B cell (primary cell): ENCODE results near the gene FASTK. TPM values are rescaled to one million over a fixed set of nuclear protein-coding genes. Genes with fewer than 3 reads are reported as not detected.

Experiments
- ATAC-seq: fragments of 200-7000 bp; cut with Tn5 transposase; one replicate; pipeline ENCODE4 v1.10.0; 2021; ENCODE audit warnings: low read depth, mild to moderate bottlenecking, moderate number of reproducible peaks, moderate library complexity
- CTCF ChIA-PET: fragments of 350-600 bp; sonication (Branson Sonifier 250); formaldehyde crosslinking; loops from one replicate; lab custom pipeline; 2021; ENCODE audit warnings: antibody characterized with exemption, inconsistent platforms; lab: Charles Lee
- POLR2A ChIA-PET: fragments of 350-600 bp; sonication (Branson Sonifier 250); formaldehyde crosslinking; loops from one replicate; lab custom pipeline; 2021; ENCODE audit warnings: antibody characterized with exemption; lab: Charles Lee
- DNase-seq: peaks from one replicate; pipeline ENCODE4 v3.0.0; 2013
- H2AFZ ChIP-seq: 2 replicates; pipeline ENCODE4 v1.6.1; 2012; ENCODE audit warnings: mild to moderate bottlenecking, low read depth, low read length; ENCODE audit not compliant: insufficient read depth, poor library complexity, severe bottlenecking
- H3K27ac ChIP-seq, 2 donors: 1 replicate in 1 of 2; 2 replicates in 1 of 2; pipeline ENCODE4 v1.5.1; 2012 to 2013; ENCODE audit warnings: low read length in 2 of 2, mild to moderate bottlenecking in 2 of 2, moderate library complexity in 1 of 2
- H3K27me3 ChIP-seq, 4 experiments: fragments of 200-600 bp in 1 of 4; sonication (generic) in 1 of 4; replicated peaks in 1 of 4; 1 replicate in 2 of 4; 2 replicates in 2 of 4; pipeline versions ENCODE4 v1.6.1 to v1.7.0; 2013 to 2016; ENCODE audit warnings: low read length in 3 of 4, mild to moderate bottlenecking in 2 of 4, mixed read lengths in 1 of 4, moderate library complexity in 1 of 4; ENCODE audit not compliant: insufficient read depth in 4 of 4, control insufficient read depth in 3 of 4; ENCODE audit errors: control extremely low read depth in 1 of 4
- H3K36me3 ChIP-seq, 2 experiments: replicated peaks in 1 of 2; 1 replicate in 1 of 2; 2 replicates in 1 of 2; pipeline versions ENCODE4 v1.6.1 to v1.7.1; 2013; ENCODE audit warnings: low read length in 1 of 2; ENCODE audit not compliant: insufficient read depth in 2 of 2, control insufficient read depth in 1 of 2; ENCODE audit errors: control extremely low read depth in 1 of 2, extremely low read depth in 1 of 2
- H3K4me1 ChIP-seq, 2 donors: fragments of 200-600 bp in 1 of 2; sonication (generic) in 1 of 2; 1 replicate in 1 of 2; 2 replicates in 1 of 2; pipeline versions ENCODE4 v1.5.1 to v1.6.1; 2013 to 2017; ENCODE audit warnings: low read length in 2 of 2; ENCODE audit not compliant: control insufficient read depth in 2 of 2, insufficient read depth in 2 of 2
- H3K4me2 ChIP-seq: replicated peaks from 2 replicates; pipeline ENCODE3; 2012; ENCODE audit warnings: mild to moderate bottlenecking, low read depth, low read length; ENCODE audit not compliant: poor library complexity, severe bottlenecking
- H3K4me3 ChIP-seq, 5 experiments: fragments of 200-600 bp in 1 of 5; sonication (generic) in 1 of 5; 1 replicate in 3 of 5; 2 replicates in 2 of 5; pipeline versions ENCODE4 v1.5.1 to v1.7.0; 2011 to 2016; ENCODE audit warnings: low read length in 4 of 5, mild to moderate bottlenecking in 4 of 5, low read depth in 2 of 5, control low read depth in 1 of 5, moderate library complexity in 1 of 5; ENCODE audit not compliant: insufficient read depth in 1 of 5; ENCODE audit errors: control extremely low read depth in 1 of 5, extremely low read depth in 1 of 5
- H3K79me2 ChIP-seq: fragments of 200-600 bp; sonication (generic); one replicate; pipeline ENCODE4 v1.6.0; 2016; ENCODE audit warnings: low read length; ENCODE audit not compliant: control insufficient read depth, insufficient read depth
- H3K9ac ChIP-seq: fragments of 200-600 bp; sonication (generic); 2 replicates; pipeline ENCODE4 v1.6.1; 2017; ENCODE audit warnings: mild to moderate bottlenecking, low read length, moderate library complexity
- H3K9me3 ChIP-seq, 3 donors: one replicate each; pipeline versions ENCODE4 v1.6.1 to v1.7.1; 2013; ENCODE audit warnings: low read length in 2 of 3; ENCODE audit not compliant: control insufficient read depth in 2 of 3, insufficient read depth in 1 of 3; ENCODE audit errors: control extremely low read depth in 1 of 3
- H4K20me1 ChIP-seq: 2 replicates; pipeline ENCODE4 v1.6.0; 2012; ENCODE audit warnings: mild to moderate bottlenecking, low read length; ENCODE audit not compliant: insufficient read depth, control insufficient read depth, poor library complexity, severe bottlenecking
- H3K27ac Mint-ChIP-seq: one replicate; pipeline ENCODE4 v1.8.0; 2021; ENCODE audit warnings: mixed read lengths
- H3K27me3 Mint-ChIP-seq: one replicate; pipeline ENCODE4 v1.8.0; 2021; ENCODE audit warnings: mixed read lengths
- H3K4me1 Mint-ChIP-seq: one replicate; pipeline ENCODE4 v1.8.0; 2021; ENCODE audit warnings: mixed read lengths
- H3K4me3 Mint-ChIP-seq: one replicate; pipeline ENCODE4 v1.8.0; 2021; ENCODE audit warnings: mixed read lengths
- H3K9me3 Mint-ChIP-seq: one replicate; pipeline ENCODE4 v1.8.0; 2022; ENCODE audit warnings: mixed read lengths; ENCODE audit not compliant: insufficient read depth
- EZH2 ChIP-seq: IDR thresholded peaks from 2 replicates; pipeline ENCODE4 v1.6.1; 2012; ENCODE audit warnings: borderline replicate concordance, low read depth, mild to moderate bottlenecking, moderate library complexity, low read length; ENCODE audit not compliant: insufficient read depth, poor library complexity, severe bottlenecking
- WGBS: methylation state at CpG from one replicate; pipeline ENCODE4 v1.1.5; 2013; ENCODE audit warnings: missing lambda C conversion rate; ENCODE audit not compliant: insufficient coverage; 5-methylcytosine and 5-hydroxymethylcytosine counted together
- intact Hi-C: fragments of 100-400 bp; cut with micrococcal nuclease; formaldehyde crosslinking; loops from one replicate; pipeline ENCODE4 v1.10.0; 2022
- polyA plus RNA-seq: library from polyadenylated mRNA; depleted of rRNA; stranded (reverse); fragments of >200 nt; gene quantifications from 2 replicates; pipeline ENCODE4 v1.2.3, GENCODE V29; 2012
- total RNA-seq, 2 donors: library from RNA; stranded (reverse); fragments of 120-200 nt in 1 of 2; gene quantifications; 1 replicate in 1 of 2; 2 replicates in 1 of 2; pipeline versions ENCODE4 v1.2.3 to v1.2.4, GENCODE V29; 2013 to 2022
- TF ChIP-seq, protein P1 (sequence below): fragments of 200-600 bp; IDR thresholded peaks from one replicate; pipeline ENCODE4 v1.8.0; 2022; ENCODE audit warnings: antibody characterized with exemption, mild to moderate bottlenecking

Gene FASTK
- total and polyA plus RNA-seq, 2 donors (not counting 1 experiment from before 2014, with no cell fraction given): 120 to 258 TPM

DNA sequence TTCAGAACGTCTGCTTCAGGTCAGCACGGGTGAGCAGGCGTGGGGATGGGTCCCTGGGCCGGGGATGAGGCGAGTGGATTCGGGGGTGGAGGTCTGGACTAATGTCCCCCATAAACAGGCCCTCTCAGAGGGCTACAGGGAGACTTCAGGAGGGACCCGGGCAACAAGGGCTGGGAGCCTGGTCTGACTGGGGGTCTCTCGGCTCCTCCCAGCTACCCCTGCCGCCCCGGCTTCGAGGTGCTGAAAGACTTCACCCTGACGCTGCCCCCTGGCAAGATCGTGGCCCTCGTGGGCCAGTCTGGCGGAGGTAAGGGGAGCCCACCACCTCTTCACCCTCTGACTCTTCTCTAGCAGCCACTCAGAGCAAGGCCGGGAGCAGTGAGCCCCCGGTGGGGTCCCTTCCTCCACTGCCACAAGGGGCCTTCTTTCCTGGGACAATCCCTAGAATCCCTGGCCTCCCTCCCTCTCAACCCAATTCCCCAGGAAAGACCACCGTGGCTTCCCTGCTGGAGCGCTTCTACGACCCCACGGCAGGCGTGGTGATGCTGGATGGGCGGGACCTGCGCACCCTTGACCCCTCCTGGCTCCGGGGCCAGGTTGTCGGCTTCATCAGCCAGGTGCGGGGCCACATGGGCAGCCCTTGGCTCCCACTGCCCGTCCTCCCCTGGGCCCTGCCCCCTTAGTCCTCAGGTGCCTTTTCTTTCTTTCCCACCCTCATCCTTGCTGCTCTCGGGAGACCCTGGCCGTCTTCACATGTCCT lies 39.8 kb downstream of the FASTK start:
- DNase-seq (no peak), ATAC-seq (no peak)
- TF ChIP-seq, protein P1, sequence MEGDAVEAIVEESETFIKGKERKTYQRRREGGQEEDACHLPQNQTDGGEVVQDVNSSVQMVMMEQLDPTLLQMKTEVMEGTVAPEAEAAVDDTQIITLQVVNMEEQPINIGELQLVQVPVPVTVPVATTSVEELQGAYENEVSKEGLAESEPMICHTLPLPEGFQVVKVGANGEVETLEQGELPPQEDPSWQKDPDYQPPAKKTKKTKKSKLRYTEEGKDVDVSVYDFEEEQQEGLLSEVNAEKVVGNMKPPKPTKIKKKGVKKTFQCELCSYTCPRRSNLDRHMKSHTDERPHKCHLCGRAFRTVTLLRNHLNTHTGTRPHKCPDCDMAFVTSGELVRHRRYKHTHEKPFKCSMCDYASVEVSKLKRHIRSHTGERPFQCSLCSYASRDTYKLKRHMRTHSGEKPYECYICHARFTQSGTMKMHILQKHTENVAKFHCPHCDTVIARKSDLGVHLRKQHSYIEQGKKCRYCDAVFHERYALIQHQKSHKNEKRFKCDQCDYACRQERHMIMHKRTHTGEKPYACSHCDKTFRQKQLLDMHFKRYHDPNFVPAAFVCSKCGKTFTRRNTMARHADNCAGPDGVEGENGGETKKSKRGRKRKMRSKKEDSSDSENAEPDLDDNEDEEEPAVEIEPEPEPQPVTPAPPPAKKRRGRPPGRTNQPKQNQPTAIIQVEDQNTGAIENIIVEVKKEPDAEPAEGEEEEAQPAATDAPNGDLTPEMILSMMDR: no peak
- no peak for TF ChIP-seq EZH2
- Histone ChIP-seq H3K4me3 (no peak overlapping the region), H3K27ac (no peak overlapping the region), H3K79me2 (no peaks in the 10 kb centered on the region), H3K4me2 (no peak overlapping the region), H3K27me3 (no peaks in the 10 kb centered on the region), H3K36me3 (peaks cover 0 to 7% of the 10 kb centered on the region in 2 experiments), H3K4me1 (no peaks in the 10 kb centered on the region), H3K9ac (no peak overlapping the region), H4K20me1 (no peaks in the 10 kb centered on the region), H3K9me3 (no peaks in the 10 kb centered on the region), H2AFZ (no peak overlapping the region)
- CTCF ChIA-PET: no interaction called here
- H3K27me3 Mint-ChIP-seq: no peaks in the 10 kb centered on the region
- WGBS: 95% methylated on average over 30 of the region's 30 CpGs
- intact Hi-C loops: no loop called here
- H3K27ac Mint-ChIP-seq: no peak overlapping the region
- no peaks in the 10 kb centered on the region for H3K4me1 Mint-ChIP-seq
- H3K9me3 Mint-ChIP-seq: no peaks in the 10 kb centered on the region
- H3K4me3 Mint-ChIP-seq: no peak overlapping the region
- POLR2A ChIA-PET: no interaction called here

DNA sequence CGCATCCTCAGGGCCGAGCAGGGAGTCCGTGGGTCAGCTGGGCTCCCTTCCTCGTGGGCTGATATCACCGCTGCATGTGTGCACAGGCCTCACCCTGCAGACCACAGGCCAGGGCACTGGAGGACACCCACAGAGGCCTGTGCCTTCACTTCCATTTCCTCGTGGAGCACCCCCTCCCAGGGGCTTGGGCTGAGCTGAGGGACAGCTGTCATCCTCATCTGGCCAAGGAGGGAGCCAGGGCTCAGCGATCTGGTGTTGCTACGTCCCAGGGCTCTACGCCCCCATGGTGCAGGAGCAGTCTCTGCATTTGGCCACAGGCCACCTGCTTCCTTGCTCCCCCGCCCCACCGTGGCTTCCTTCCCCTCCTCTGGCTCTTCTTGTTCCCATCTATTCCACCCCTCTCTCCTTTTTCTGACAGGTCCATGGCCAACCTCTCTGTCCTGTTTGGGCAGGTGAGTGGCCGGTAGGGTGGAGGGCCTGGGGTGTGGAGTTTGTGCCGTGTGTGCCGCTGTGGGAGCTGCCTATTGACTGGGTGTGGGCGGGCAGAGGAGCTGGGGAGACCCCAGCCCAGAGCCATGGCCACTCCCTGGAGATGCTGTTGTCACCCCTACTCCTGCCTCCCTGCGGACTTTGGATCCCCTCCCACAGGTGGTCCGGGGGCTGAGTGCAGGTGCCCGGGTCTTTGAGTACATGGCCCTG lies 40.6 kb downstream of the FASTK start:
- Mint-ChIP-seq H3K4me1 (no peaks in the 10 kb centered on the region), H3K27me3 (no peaks in the 10 kb centered on the region), H3K27ac (no peak overlapping the region), H3K4me3 (no peak overlapping the region), H3K9me3 (no peaks in the 10 kb centered on the region)
- Histone ChIP-seq H3K9ac (no peak overlapping the region), H3K9me3 (no peaks in the 10 kb centered on the region), H3K4me2 (no peak overlapping the region), H3K27ac (no peak overlapping the region), H4K20me1 (no peaks in the 10 kb centered on the region), H3K4me1 (no peaks in the 10 kb centered on the region), H3K27me3 (no peaks in the 10 kb centered on the region), H2AFZ (no peak overlapping the region), H3K79me2 (no peaks in the 10 kb centered on the region), H3K4me3 (no peak overlapping the region), H3K36me3 (peaks cover 0 to 15% of the 10 kb centered on the region in 2 experiments)
- TF ChIP-seq, protein P1: no peak
- TF ChIP-seq EZH2: no peak
- intact Hi-C loops: no loop called here
- no peak for ATAC-seq
- ChIA-PET POLR2A (no interaction called here), CTCF (no interaction called here)
- 73% methylated on average over 16 of the region's 18 CpGs for WGBS
- no peak for DNase-seq
